HL-60 (cell line): ENCODE results near the gene ALG12.

Experiments
- DNase-seq, 2 experiments: peaks; one replicate each; pipeline ENCODE4 v3.0.0-alpha.2; 2010 to 2020; ENCODE audit warnings: low read depth in 1 of 2, low spot score in 1 of 2
- H3K27ac ChIP-seq: fragments of 250-450 bp; sonication (Bioruptor Pico); replicated peaks from 2 replicates; pipeline ENCODE4 v1.5.1; 2020; ENCODE audit warnings: mild to moderate bottlenecking, moderate library complexity
- H3K27me3 ChIP-seq: fragments of 250-450 bp; sonication (Bioruptor Pico); 2 replicates; pipeline ENCODE4 v1.5.1; 2021; ENCODE audit warnings: mild to moderate bottlenecking, moderate library complexity; ENCODE audit not compliant: insufficient read depth, poor library complexity, severe bottlenecking
- H3K4me3 ChIP-seq: replicated peaks from 2 replicates; pipeline ENCODE4 v1.5.1; 2011; ENCODE audit warnings: mild to moderate bottlenecking, control low read depth, low read length; ENCODE audit not compliant: insufficient read depth
- GABPA ChIP-seq: IDR thresholded peaks from 2 replicates; pipeline ENCODE4 v1.6.1; 2012; ENCODE audit warnings: low read depth
- POLR2AphosphoS5 ChIP-seq: IDR thresholded peaks from 2 replicates; pipeline ENCODE4 v1.6.1; 2012; ENCODE audit warnings: low read depth
- SPI1 ChIP-seq: IDR thresholded peaks from 2 replicates; pipeline ENCODE4 v1.6.1; 2012; ENCODE audit warnings: low read depth, mild to moderate bottlenecking, borderline replicate concordance
- TF ChIP-seq, protein P1 (sequence below): IDR thresholded peaks from 2 replicates; pipeline ENCODE4 v1.6.1; 2012; ENCODE audit warnings: low read depth; ENCODE audit not compliant: insufficient replicate concordance
- TF ChIP-seq, protein P2 (sequence below): IDR thresholded peaks from one replicate; pipeline ENCODE4 v1.5.1; 2011; ENCODE audit warnings: low read length, control low read depth, inconsistent platforms; ENCODE audit not compliant: insufficient read depth

The ALG12 gene

DNA sequence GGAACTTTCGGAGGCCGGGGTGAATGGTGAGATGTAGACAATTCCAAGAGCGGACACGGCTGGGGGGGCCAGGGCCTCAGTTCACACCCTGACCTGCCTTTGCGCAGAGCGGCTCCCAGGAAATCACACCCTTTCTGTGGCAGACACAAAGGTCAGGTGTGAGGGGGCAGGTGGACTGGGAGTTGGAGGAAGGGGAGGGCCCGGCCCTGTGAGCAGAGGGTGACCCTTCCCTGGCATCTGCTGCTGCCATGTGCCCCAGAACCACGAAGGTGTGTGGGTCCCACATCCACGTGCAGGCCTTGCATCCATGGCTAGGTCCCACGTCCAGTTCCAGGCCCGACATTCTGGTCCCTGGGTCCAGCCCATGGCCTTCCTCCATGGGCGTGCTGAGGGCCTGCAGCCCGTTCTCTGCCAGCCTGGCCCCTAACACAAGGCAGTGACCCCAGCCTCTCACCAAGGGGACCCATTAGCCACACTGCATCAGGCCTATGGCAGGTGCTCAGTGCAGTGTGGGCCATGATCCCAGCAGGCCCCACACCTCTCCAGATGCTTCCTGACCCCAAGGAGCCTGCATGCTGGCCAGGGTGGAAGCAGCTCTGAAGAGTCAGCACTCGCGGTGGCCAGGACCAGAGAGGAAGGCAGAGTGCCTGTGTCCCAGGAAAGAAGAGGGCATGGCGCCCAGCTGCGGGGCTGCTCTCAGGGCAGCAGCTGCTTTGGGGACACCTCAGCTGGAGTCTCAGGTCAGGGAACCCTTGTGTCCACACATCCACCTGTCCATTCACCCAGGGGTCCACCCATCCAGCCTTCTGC lies 23.5 kb upstream of the ALG12 start:
- TF ChIP-seq, protein P1, sequence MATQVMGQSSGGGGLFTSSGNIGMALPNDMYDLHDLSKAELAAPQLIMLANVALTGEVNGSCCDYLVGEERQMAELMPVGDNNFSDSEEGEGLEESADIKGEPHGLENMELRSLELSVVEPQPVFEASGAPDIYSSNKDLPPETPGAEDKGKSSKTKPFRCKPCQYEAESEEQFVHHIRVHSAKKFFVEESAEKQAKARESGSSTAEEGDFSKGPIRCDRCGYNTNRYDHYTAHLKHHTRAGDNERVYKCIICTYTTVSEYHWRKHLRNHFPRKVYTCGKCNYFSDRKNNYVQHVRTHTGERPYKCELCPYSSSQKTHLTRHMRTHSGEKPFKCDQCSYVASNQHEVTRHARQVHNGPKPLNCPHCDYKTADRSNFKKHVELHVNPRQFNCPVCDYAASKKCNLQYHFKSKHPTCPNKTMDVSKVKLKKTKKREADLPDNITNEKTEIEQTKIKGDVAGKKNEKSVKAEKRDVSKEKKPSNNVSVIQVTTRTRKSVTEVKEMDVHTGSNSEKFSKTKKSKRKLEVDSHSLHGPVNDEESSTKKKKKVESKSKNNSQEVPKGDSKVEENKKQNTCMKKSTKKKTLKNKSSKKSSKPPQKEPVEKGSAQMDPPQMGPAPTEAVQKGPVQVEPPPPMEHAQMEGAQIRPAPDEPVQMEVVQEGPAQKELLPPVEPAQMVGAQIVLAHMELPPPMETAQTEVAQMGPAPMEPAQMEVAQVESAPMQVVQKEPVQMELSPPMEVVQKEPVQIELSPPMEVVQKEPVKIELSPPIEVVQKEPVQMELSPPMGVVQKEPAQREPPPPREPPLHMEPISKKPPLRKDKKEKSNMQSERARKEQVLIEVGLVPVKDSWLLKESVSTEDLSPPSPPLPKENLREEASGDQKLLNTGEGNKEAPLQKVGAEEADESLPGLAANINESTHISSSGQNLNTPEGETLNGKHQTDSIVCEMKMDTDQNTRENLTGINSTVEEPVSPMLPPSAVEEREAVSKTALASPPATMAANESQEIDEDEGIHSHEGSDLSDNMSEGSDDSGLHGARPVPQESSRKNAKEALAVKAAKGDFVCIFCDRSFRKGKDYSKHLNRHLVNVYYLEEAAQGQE, result no peak
- Histone ChIP-seq H3K27me3 (no peaks in the 10 kb centered on the region), H3K27ac (no peak overlapping the region), H3K4me3 (no peak overlapping the region)
- no peak for DNase-seq

DNA sequence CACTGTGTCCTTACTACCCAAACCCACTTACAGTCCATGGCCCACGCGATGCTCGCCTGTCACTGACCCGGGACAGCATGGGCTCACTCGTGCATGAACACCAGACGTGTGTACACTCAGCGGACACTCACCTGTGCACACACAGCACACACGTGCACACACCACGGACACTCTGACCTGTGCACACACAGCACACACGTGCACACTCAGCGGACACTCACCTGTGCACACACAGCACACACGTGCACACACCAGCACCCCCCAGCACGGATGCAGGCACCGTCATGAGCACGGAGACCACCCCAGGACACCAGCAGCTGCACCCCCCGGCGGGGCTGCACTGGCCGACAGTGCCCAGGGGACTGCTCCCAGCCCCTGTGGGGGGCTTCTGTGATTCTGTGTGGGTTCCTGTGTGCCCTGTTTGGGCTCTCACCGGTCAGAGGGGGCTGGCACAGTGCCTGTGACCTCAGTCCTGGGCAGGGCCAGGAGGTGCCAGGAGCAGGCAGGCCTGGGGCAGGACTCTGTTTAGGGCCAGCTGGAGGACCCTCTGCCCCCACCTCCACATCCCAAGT lies 20.4 kb upstream of the ALG12 start:
- no peak overlapping the region for H3K27ac ChIP-seq
- DNase-seq, result no peak
- H3K4me3 ChIP-seq, result no peak overlapping the region
- no peaks in the 10 kb centered on the region for H3K27me3 ChIP-seq
- no peak for TF ChIP-seq GABPA
- TF ChIP-seq, protein P2, sequence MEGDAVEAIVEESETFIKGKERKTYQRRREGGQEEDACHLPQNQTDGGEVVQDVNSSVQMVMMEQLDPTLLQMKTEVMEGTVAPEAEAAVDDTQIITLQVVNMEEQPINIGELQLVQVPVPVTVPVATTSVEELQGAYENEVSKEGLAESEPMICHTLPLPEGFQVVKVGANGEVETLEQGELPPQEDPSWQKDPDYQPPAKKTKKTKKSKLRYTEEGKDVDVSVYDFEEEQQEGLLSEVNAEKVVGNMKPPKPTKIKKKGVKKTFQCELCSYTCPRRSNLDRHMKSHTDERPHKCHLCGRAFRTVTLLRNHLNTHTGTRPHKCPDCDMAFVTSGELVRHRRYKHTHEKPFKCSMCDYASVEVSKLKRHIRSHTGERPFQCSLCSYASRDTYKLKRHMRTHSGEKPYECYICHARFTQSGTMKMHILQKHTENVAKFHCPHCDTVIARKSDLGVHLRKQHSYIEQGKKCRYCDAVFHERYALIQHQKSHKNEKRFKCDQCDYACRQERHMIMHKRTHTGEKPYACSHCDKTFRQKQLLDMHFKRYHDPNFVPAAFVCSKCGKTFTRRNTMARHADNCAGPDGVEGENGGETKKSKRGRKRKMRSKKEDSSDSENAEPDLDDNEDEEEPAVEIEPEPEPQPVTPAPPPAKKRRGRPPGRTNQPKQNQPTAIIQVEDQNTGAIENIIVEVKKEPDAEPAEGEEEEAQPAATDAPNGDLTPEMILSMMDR, result no peak
- no peak for TF ChIP-seq SPI1
- no peak for TF ChIP-seq POLR2AphosphoS5
- TF ChIP-seq, protein P1, result no peak

DNA sequence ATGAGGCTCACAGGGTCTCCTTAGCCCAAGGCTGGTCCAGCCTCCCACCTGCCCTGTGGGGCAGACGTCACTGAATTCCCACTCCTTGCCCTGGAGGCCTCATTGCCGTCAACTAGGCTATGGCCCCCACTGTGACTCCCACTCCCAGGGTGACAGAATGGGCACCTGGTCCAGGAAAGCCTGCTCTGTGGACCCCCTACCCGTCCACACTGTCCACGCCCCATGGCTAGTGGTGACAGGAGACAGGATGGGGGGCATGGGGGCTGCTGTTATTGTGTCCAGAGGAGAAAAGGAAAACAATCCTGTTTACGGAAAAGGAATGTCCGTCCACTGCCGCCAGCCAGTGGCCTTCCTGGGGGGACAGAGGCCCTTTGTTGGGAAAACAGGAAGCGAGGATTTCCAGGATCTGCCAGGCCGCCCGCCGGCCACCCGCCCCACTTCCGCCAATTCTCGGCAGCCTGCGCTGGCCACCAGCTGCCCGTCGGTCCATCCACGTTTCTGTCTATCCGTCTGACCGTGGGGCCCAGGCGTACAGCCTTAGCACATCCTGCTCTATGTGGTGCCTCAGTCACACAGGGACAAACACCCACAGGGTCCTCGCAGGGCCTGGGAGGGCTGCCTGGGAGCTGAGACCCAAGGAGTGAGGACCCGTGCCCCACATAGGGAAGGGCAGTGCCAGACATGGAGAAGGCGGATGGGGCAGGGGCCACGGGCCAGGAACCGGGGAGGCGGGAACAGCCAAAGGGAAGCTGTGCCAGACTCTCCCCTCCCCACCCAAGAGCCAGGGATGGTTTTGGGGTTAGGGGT lies 19.7 kb upstream of the ALG12 start:
- TF ChIP-seq SPI1, result no peak
- no peak for TF ChIP-seq GABPA
- TF ChIP-seq, protein P2, result no peak
- no peak for TF ChIP-seq POLR2AphosphoS5
- TF ChIP-seq, protein P1, result no peak
- Histone ChIP-seq H3K4me3 (no peak overlapping the region), H3K27me3 (no peaks in the 10 kb centered on the region), H3K27ac (no peak overlapping the region)
- DNase-seq, result no peak
